H9 (cell line): ENCODE data around the gene METTL22. TPM values are rescaled to one million over a fixed set of nuclear protein-coding genes. Genes with fewer than 3 reads are reported as not detected.

Experiments used
- DNase-seq: peaks from one replicate; pipeline ENCODE4 v3.0.0-alpha.2; 2017
- H2AFZ ChIP-seq: one replicate; pipeline ENCODE4 v1.6.1; 2013; ENCODE audit warnings: mild to moderate bottlenecking, low read length, control low read depth, moderate library complexity
- H2AK5ac ChIP-seq: 2 replicates; pipeline ENCODE4 v1.6.1; 2013; ENCODE audit warnings: low read length, control low read depth, mixed read lengths; ENCODE audit not compliant: insufficient read length
- H2BK120ac ChIP-seq: one replicate; pipeline ENCODE4 v1.6.1; 2013; ENCODE audit warnings: low read depth, mild to moderate bottlenecking, low read length, control low read depth, inconsistent platforms; ENCODE audit not compliant: poor library complexity, severe bottlenecking
- H2BK12ac ChIP-seq: 2 replicates; pipeline ENCODE4 v1.6.1; 2013; ENCODE audit warnings: low read length, control low read depth, mixed read lengths, low read depth; ENCODE audit not compliant: insufficient read length
- H2BK15ac ChIP-seq: 2 replicates; pipeline ENCODE4 v1.6.1; 2013; ENCODE audit warnings: low read depth, low read length, control low read depth
- H2BK20ac ChIP-seq: one replicate; pipeline ENCODE4 v1.6.1; 2013; ENCODE audit warnings: low read depth, mild to moderate bottlenecking, low read length, control low read depth, inconsistent platforms; ENCODE audit not compliant: poor library complexity, severe bottlenecking
- H2BK5ac ChIP-seq: 2 replicates; pipeline ENCODE4 v1.6.1; 2013; ENCODE audit warnings: low read length, control low read depth, mixed read lengths; ENCODE audit not compliant: insufficient read length
- H3K14ac ChIP-seq: 2 replicates; pipeline ENCODE4 v1.6.1; 2013; ENCODE audit warnings: low read length, control low read depth; ENCODE audit not compliant: insufficient read depth
- H3K18ac ChIP-seq: 2 replicates; pipeline ENCODE4 v1.6.1; 2013; ENCODE audit warnings: low read depth, mild to moderate bottlenecking, mixed read lengths, low read length, control low read depth; ENCODE audit not compliant: insufficient read length
- H3K23ac ChIP-seq: 2 replicates; pipeline ENCODE4 v1.6.1; 2013; ENCODE audit warnings: low read length, control low read depth, mixed read lengths, low read depth; ENCODE audit not compliant: insufficient read length
- H3K23me2 ChIP-seq: 2 replicates; pipeline ENCODE4 v1.6.1; 2013; ENCODE audit warnings: low read depth, mild to moderate bottlenecking, mixed read lengths, low read length, control low read depth; ENCODE audit not compliant: insufficient read length, poor library complexity, severe bottlenecking
- H3K27ac ChIP-seq: 2 replicates; pipeline ENCODE4 v1.5.1; 2013; ENCODE audit warnings: low read length, control low read depth, mixed read lengths, low read depth; ENCODE audit not compliant: insufficient read length
- H3K27me3 ChIP-seq: 2 replicates; pipeline ENCODE4 v1.6.1; 2013; ENCODE audit warnings: low read length, control low read depth, inconsistent platforms; ENCODE audit not compliant: insufficient read depth
- H3K4ac ChIP-seq: 2 replicates; pipeline ENCODE4 v1.6.1; 2013; ENCODE audit warnings: low read depth, mild to moderate bottlenecking, control low read depth, inconsistent platforms, low read length, moderate library complexity
- H3K4me1 ChIP-seq: 2 replicates; pipeline ENCODE4 v1.6.1; 2013; ENCODE audit warnings: low read length, control low read depth, inconsistent platforms; ENCODE audit not compliant: insufficient read depth
- H3K4me2 ChIP-seq: 2 replicates; pipeline ENCODE4 v1.6.1; 2013; ENCODE audit warnings: low read length, control low read depth, mixed read lengths; ENCODE audit not compliant: insufficient read length, insufficient read depth
- H3K56ac ChIP-seq: 2 replicates; pipeline ENCODE4 v1.6.1; 2013; ENCODE audit warnings: low read depth, mild to moderate bottlenecking, mixed read lengths, low read length, control low read depth; ENCODE audit not compliant: insufficient read length
- H3K79me1 ChIP-seq: 2 replicates; pipeline ENCODE4 v1.6.1; 2013; ENCODE audit warnings: low read depth, mild to moderate bottlenecking, moderate library complexity, low read length, control low read depth, inconsistent platforms; ENCODE audit not compliant: insufficient read depth, poor library complexity, severe bottlenecking
- H3K79me2 ChIP-seq: 2 replicates; pipeline ENCODE4 v1.6.1; 2013; ENCODE audit warnings: low read length, control low read depth, inconsistent platforms; ENCODE audit not compliant: insufficient read depth
- H3K9ac ChIP-seq: 2 replicates; pipeline ENCODE4 v1.6.1; 2013; ENCODE audit warnings: low read length, control low read depth, mixed read lengths; ENCODE audit not compliant: insufficient read length; ENCODE audit errors: extremely low read depth
- H3K9me3 ChIP-seq: one replicate; pipeline ENCODE4 v1.6.1; 2013; ENCODE audit warnings: low read depth, low read length, inconsistent platforms; ENCODE audit not compliant: control insufficient read depth
- H3T11ph ChIP-seq: one replicate; pipeline ENCODE4 v1.6.1; 2013; ENCODE audit warnings: mild to moderate bottlenecking, low read length, control low read depth, inconsistent platforms
- H4K20me1 ChIP-seq: one replicate; pipeline ENCODE4 v1.6.1; 2013; ENCODE audit not compliant: control insufficient read depth, insufficient read length, insufficient read depth
- H4K5ac ChIP-seq: 2 replicates; pipeline ENCODE4 v1.6.1; 2013; ENCODE audit warnings: low read depth, mild to moderate bottlenecking, mixed read lengths, low read length, control low read depth; ENCODE audit not compliant: insufficient read length
- H4K8ac ChIP-seq: replicated peaks from 2 replicates; pipeline ENCODE4 v1.6.1; 2013; ENCODE audit warnings: low read length, control low read depth, mixed read lengths, low read depth; ENCODE audit not compliant: insufficient read length
- H4K91ac ChIP-seq: 2 replicates; pipeline ENCODE4 v1.6.1; 2013; ENCODE audit warnings: low read depth, mild to moderate bottlenecking, moderate library complexity, mixed read lengths, low read length, control low read depth; ENCODE audit not compliant: insufficient read length
- H3K27ac Mint-ChIP-seq, 3 experiments: 2 replicates in 2 of 3; 3 replicates in 1 of 3; pipeline ENCODE4 v1.8.0; 2020 to 2021; ENCODE audit warnings: mixed read lengths in 3 of 3, mild to moderate bottlenecking in 1 of 3, moderate library complexity in 1 of 3
- H3K27me3 Mint-ChIP-seq: 2 replicates; pipeline ENCODE4 v1.8.0; 2021; ENCODE audit warnings: low read depth, mild to moderate bottlenecking, moderate library complexity, mixed read lengths
- H3K36me3 Mint-ChIP-seq, 3 experiments: 2 replicates in 2 of 3; 3 replicates in 1 of 3; pipeline ENCODE4 v1.8.0; 2020 to 2021; ENCODE audit warnings: low read depth in 3 of 3, mixed read lengths in 3 of 3; ENCODE audit not compliant: insufficient read depth in 1 of 3
- H3K4me1 Mint-ChIP-seq, 2 experiments: 2 replicates each; pipeline ENCODE4 v1.8.0; 2020; ENCODE audit warnings: mixed read lengths in 2 of 2
- H3K4me3 Mint-ChIP-seq, 2 experiments: 2 replicates in 1 of 2; 3 replicates in 1 of 2; pipeline ENCODE4 v1.8.0; 2020 to 2021; ENCODE audit warnings: mild to moderate bottlenecking in 2 of 2, mixed read lengths in 2 of 2, moderate library complexity in 1 of 2
- H3K9me3 Mint-ChIP-seq, 2 experiments: 2 replicates in 1 of 2; 3 replicates in 1 of 2; pipeline ENCODE4 v1.8.0; 2020; ENCODE audit warnings: mild to moderate bottlenecking in 2 of 2, mixed read lengths in 2 of 2, moderate library complexity in 1 of 2
- WGBS: extraction: QIAGEN DNeasy Blood & Tissue Kit; methylation state at CpG from one replicate; pipeline ENCODE4 v1.1.7; 2013; ENCODE audit warnings: missing lambda C conversion rate, low lambda C conversion rate, mixed read lengths; ENCODE audit not compliant: insufficient read length; ENCODE audit errors: extremely low coverage; 5-methylcytosine and 5-hydroxymethylcytosine counted together
- total RNA-seq: library from RNA; stranded (reverse); gene quantifications from 2 replicates; pipeline ENCODE4 v1.2.1, GENCODE V29; 2021
- TF ChIP-seq, protein P1 (sequence below): fragments of 200-600 bp; sonication (generic); conservative IDR thresholded peaks from 3 replicates; pipeline ENCODE4 v1.8.0; 2021; ENCODE audit warnings: antibody characterized with exemption, mild to moderate bottlenecking

The METTL22 gene
- total RNA-seq, 1 experiment from 2014 or later = 51.9 TPM

DNA sequence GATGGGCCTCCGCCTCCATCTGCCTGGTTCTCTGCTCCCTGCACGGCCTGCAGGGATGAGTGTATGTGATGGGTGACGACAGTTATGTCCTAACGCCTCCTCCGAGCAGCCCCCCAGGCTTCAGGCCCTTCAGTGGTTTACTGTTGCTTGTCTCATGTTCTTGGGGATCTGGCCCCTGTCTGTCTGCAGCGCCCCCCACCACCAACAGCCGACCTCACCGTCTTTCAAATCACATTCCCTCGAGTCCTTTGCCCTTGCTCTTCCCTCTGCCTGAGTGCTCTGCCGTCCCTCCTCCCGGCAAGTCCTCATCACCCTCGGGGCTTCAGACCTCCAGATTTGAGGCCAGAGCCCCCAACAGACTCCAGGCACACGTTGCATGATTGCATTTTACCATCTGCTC, 18.2 kb downstream of the METTL22 start:
- Mint-ChIP-seq H3K4me3 (no peak overlapping the region), H3K36me3 (peaks cover 65 to 96% (median 89%) of the 10 kb centered on the region in 3 experiments), H3K27me3 (no peaks in the 10 kb centered on the region), H3K9me3 (no peaks in the 10 kb centered on the region), H3K4me1 (no peaks in the 10 kb centered on the region), H3K27ac (no peak overlapping the region)
- H3K27me3 ChIP-seq = no peaks in the 10 kb centered on the region
- no peaks in the 10 kb centered on the region for H3K9me3 ChIP-seq
- H2BK120ac ChIP-seq = no peak overlapping the region
- no peak overlapping the region for H4K8ac ChIP-seq
- H3K14ac ChIP-seq = no peak overlapping the region; the same call in 1 of the 2 replicates
- no peak overlapping the region for H3T11ph ChIP-seq
- H3K4ac ChIP-seq = no peak overlapping the region
- H3K27ac ChIP-seq = no peak overlapping the region
- TF ChIP-seq, protein P1, sequence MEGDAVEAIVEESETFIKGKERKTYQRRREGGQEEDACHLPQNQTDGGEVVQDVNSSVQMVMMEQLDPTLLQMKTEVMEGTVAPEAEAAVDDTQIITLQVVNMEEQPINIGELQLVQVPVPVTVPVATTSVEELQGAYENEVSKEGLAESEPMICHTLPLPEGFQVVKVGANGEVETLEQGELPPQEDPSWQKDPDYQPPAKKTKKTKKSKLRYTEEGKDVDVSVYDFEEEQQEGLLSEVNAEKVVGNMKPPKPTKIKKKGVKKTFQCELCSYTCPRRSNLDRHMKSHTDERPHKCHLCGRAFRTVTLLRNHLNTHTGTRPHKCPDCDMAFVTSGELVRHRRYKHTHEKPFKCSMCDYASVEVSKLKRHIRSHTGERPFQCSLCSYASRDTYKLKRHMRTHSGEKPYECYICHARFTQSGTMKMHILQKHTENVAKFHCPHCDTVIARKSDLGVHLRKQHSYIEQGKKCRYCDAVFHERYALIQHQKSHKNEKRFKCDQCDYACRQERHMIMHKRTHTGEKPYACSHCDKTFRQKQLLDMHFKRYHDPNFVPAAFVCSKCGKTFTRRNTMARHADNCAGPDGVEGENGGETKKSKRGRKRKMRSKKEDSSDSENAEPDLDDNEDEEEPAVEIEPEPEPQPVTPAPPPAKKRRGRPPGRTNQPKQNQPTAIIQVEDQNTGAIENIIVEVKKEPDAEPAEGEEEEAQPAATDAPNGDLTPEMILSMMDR = no peak
- H2AFZ ChIP-seq = no peak overlapping the region
- H3K23me2 ChIP-seq = no peaks in the 10 kb centered on the region
- no peak overlapping the region for H3K56ac ChIP-seq
- no CpG with 5 or more reads among the region's 13 CpGs for WGBS
- no peak overlapping the region for H3K4me2 ChIP-seq
- no peak overlapping the region for H2BK12ac ChIP-seq
- H3K23ac ChIP-seq = no peak overlapping the region
- no peaks in the 10 kb centered on the region for H3K4me1 ChIP-seq
- H3K79me2 ChIP-seq = no peaks in the 10 kb centered on the region
- H4K5ac ChIP-seq = no peak overlapping the region
- H3K18ac ChIP-seq = no peak overlapping the region
- H2BK15ac ChIP-seq = no peak overlapping the region
- no peak for DNase-seq
- H2AK5ac ChIP-seq = no peak overlapping the region
- no peak overlapping the region for H2BK5ac ChIP-seq
- H4K20me1 ChIP-seq = no peaks in the 10 kb centered on the region
- H3K9ac ChIP-seq = no peak overlapping the region
- no peak overlapping the region for H2BK20ac ChIP-seq
- no peaks in the 10 kb centered on the region for H3K79me1 ChIP-seq
- no peak overlapping the region for H4K91ac ChIP-seq
